Panc1 (cell line): ENCODE results near the gene COL4A2. TPM values are rescaled to one million over a fixed set of nuclear protein-coding genes. Genes with fewer than 3 reads are reported as not detected.

Source experiments
- ATAC-seq: fragments of 200-7000 bp; cut with Tn5 transposase; 2 replicates; pipeline ENCODE4 v1.9.1; 2020; ENCODE audit warnings: mild to moderate bottlenecking, moderate library complexity
- BruUV-seq: library from RNA; stranded (reverse); fragments of 400-500 nt; replicated peaks from 2 replicates; lab custom pipeline; 2021; lab: Mats Ljungman, UMichigan
- CTCF ChIA-PET: fragments of 300-600 bp; sonication (Branson Sonifier 250); formaldehyde crosslinking; loops from one replicate; lab custom pipeline; 2022; ENCODE audit warnings: antibody characterized with exemption; lab: Charles Lee
- POLR2A ChIA-PET: fragments of 300-600 bp; sonication (Branson Sonifier 250); formaldehyde crosslinking; loops from one replicate; lab custom pipeline; 2022; ENCODE audit warnings: antibody characterized with exemption; lab: Charles Lee
- DNase-seq: peaks from one replicate; pipeline ENCODE4 v3.0.0-alpha.2; 2010; ENCODE audit warnings: low read depth, low spot score
- H3K27ac ChIP-seq: 2 replicates; pipeline ENCODE4 v1.5.1; 2011; ENCODE audit warnings: mild to moderate bottlenecking, low read length, inconsistent platforms
- H3K27me3 ChIP-seq: fragments of 200-500 bp; sonication (Bioruptor generic); 2 replicates; pipeline ENCODE4 v1.6.0; 2014; ENCODE audit warnings: low read length, inconsistent platforms; ENCODE audit not compliant: control insufficient read depth, insufficient read depth
- H3K36me3 ChIP-seq: fragments of 200-500 bp; sonication (Bioruptor generic); 2 replicates; pipeline ENCODE4 v1.5.1; 2014; ENCODE audit warnings: inconsistent platforms, mild to moderate bottlenecking, low read length, moderate library complexity; ENCODE audit not compliant: control insufficient read depth, insufficient read depth
- H3K4me1 ChIP-seq: 2 replicates; pipeline ENCODE4 v1.5.1; 2011; ENCODE audit warnings: inconsistent platforms, mild to moderate bottlenecking, low read length, moderate library complexity; ENCODE audit not compliant: control insufficient read depth, insufficient read depth
- H3K4me3 ChIP-seq, 2 experiments: 2 replicates each; pipeline ENCODE4 v1.5.1; 2011 to 2012; ENCODE audit warnings: low read depth in 2 of 2, low read length in 2 of 2, mild to moderate bottlenecking in 2 of 2, inconsistent platforms in 1 of 2, moderate library complexity in 1 of 2
- H3K9me3 ChIP-seq: fragments of 200-500 bp; sonication (Bioruptor generic); 2 replicates; pipeline ENCODE4 v1.5.1; 2014; ENCODE audit warnings: low read depth, mild to moderate bottlenecking, inconsistent platforms, low read length, moderate library complexity; ENCODE audit not compliant: control insufficient read depth, insufficient read depth
- CTCF ChIP-seq: fragments of 450-650 bp; IDR thresholded peaks from 2 replicates; pipeline ENCODE4 v1.5.1; 2017; ENCODE audit warnings: mild to moderate bottlenecking
- POLR2AphosphoS5 ChIP-seq: IDR thresholded peaks from 2 replicates; pipeline ENCODE4 v1.6.1; 2012; ENCODE audit warnings: mild to moderate bottlenecking, low read depth, low read length, moderate library complexity
- SIN3A ChIP-seq: IDR thresholded peaks from 2 replicates; pipeline ENCODE4 v1.6.1; 2012; ENCODE audit warnings: low read depth, mild to moderate bottlenecking, low read length, moderate library complexity, borderline replicate concordance; ENCODE audit not compliant: insufficient read depth
- TCF7L2 ChIP-seq: IDR thresholded peaks from 2 replicates; pipeline ENCODE4 v1.6.1; 2011; ENCODE audit warnings: mild to moderate bottlenecking, low read depth, low read length, inconsistent platforms
- in situ Hi-C: cut with HindIII; loops from 2 replicates; pipeline ENCODE4 v1.10.0; 2016; ENCODE audit warnings: low sequenced_read_pairs, low pct_unique_long_range_greater_than_20kb
- intact Hi-C: fragments of 100-400 bp; cut with micrococcal nuclease; formaldehyde crosslinking; loops from one replicate; pipeline ENCODE4 v1.10.0; 2022; ENCODE audit not compliant: unreplicated experiment
- total RNA-seq: library from RNA; stranded (reverse); gene quantifications from one replicate; pipeline ENCODE4 v1.2.1, GENCODE V29; 2021; ENCODE audit not compliant: unreplicated experiment
- TF ChIP-seq, protein P1 (sequence below), 2 experiments: IDR thresholded peaks; 2 replicates each; pipeline ENCODE4 v1.6.1; 2011 to 2012; ENCODE audit warnings: low read depth in 2 of 2, control low read depth in 1 of 2, low read length in 1 of 2, mild to moderate bottlenecking in 1 of 2, moderate library complexity in 1 of 2; ENCODE audit not compliant: insufficient read depth in 1 of 2

Gene COL4A2
- total RNA-seq, 1 experiment from 2014 or later = 3.0 TPM

- Histone ChIP-seq H3K36me3 (no peaks in the 10 kb centered on the region), H3K4me3 (no peak overlapping the region), H3K27me3 (no peaks in the 10 kb centered on the region), H3K9me3 (no peaks in the 10 kb centered on the region), H3K4me1 (no peaks in the 10 kb centered on the region), H3K27ac (no peak overlapping the region)
- DNase-seq (no peak), ATAC-seq (no peak)
- no TSS peak for BruUV-seq
- ChIA-PET CTCF (no interaction called here), POLR2A (no interaction called here)
- TF ChIP-seq CTCF (no peak), TCF7L2 (no peak), SIN3A (no peak), POLR2AphosphoS5 (no peak)
- TF ChIP-seq, protein P1, sequence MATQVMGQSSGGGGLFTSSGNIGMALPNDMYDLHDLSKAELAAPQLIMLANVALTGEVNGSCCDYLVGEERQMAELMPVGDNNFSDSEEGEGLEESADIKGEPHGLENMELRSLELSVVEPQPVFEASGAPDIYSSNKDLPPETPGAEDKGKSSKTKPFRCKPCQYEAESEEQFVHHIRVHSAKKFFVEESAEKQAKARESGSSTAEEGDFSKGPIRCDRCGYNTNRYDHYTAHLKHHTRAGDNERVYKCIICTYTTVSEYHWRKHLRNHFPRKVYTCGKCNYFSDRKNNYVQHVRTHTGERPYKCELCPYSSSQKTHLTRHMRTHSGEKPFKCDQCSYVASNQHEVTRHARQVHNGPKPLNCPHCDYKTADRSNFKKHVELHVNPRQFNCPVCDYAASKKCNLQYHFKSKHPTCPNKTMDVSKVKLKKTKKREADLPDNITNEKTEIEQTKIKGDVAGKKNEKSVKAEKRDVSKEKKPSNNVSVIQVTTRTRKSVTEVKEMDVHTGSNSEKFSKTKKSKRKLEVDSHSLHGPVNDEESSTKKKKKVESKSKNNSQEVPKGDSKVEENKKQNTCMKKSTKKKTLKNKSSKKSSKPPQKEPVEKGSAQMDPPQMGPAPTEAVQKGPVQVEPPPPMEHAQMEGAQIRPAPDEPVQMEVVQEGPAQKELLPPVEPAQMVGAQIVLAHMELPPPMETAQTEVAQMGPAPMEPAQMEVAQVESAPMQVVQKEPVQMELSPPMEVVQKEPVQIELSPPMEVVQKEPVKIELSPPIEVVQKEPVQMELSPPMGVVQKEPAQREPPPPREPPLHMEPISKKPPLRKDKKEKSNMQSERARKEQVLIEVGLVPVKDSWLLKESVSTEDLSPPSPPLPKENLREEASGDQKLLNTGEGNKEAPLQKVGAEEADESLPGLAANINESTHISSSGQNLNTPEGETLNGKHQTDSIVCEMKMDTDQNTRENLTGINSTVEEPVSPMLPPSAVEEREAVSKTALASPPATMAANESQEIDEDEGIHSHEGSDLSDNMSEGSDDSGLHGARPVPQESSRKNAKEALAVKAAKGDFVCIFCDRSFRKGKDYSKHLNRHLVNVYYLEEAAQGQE (IDR thresholded peaks at IDR 0.05; ENCODE audit: insufficient read depth in 1 of 2, low read depth in 2 of 2, low read length in 1 of 2) = no peak
- in situ Hi-C loops (no loop called here), intact Hi-C loops (no loop called here)
These were observed 140.0 kb downstream of the COL4A2 start for GRCh38 chr13:110447058-110447511.

GRCh38 chr13:110447801-110448200 lies 140.7 kb downstream of the COL4A2 start:
- ChIA-PET CTCF (no interaction called here), POLR2A (no interaction called here)
- ATAC-seq = no peak
- in situ Hi-C loops = no loop called here
- intact Hi-C loops = no loop called here
- Histone ChIP-seq H3K4me3 (no peak overlapping the region), H3K27me3 (no peaks in the 10 kb centered on the region), H3K27ac (no peak overlapping the region), H3K36me3 (no peaks in the 10 kb centered on the region), H3K4me1 (no peaks in the 10 kb centered on the region), H3K9me3 (no peaks in the 10 kb centered on the region)
- TF ChIP-seq, protein P1 (IDR thresholded peaks at IDR 0.05; ENCODE audit: insufficient read depth in 1 of 2, low read depth in 2 of 2, low read length in 1 of 2) = no peak
- TF ChIP-seq POLR2AphosphoS5 = no peak
- TF ChIP-seq TCF7L2 = no peak
- TF ChIP-seq SIN3A = no peak
- TF ChIP-seq CTCF = no peak
- no TSS peak for BruUV-seq
- no peak for DNase-seq
